GM12878 (cell line): ENCODE measurements around the gene ASCC1. TPM values are rescaled to one million over a fixed set of nuclear protein-coding genes. Genes with fewer than 3 reads are reported as not detected.

Experiments used
- ATAC-seq: fragments of 200-7000 bp; cut with Tn5 transposase; 3 replicates; pipeline ENCODE4 v1.9.1; 2020; ENCODE audit warnings: mild to moderate bottlenecking, moderate library complexity
- BruUV-seq: library from RNA; stranded (reverse); fragments of 400-500 nt; replicated peaks from 2 replicates; lab custom pipeline; 2021; lab: Mats Ljungman, UMichigan
- CTCF ChIA-PET: fragments of 300-600 bp; sonication (Branson Sonifier 250); formaldehyde crosslinking; extraction: SDS; loops from one replicate; lab custom pipeline; 2021; ENCODE audit warnings: inconsistent platforms; lab: Yijun Ruan, JAX
- POLR2A ChIA-PET: fragments of 350-600 bp; formaldehyde crosslinking; extraction: SDS; loops from one replicate; lab custom pipeline; 2021; ENCODE audit warnings: inconsistent platforms; lab: Charles Lee
- RAD21 ChIA-PET: fragments of 300-600 bp; sonication (Branson Sonifier 250); formaldehyde crosslinking; loops from one replicate; lab custom pipeline; 2023; ENCODE audit warnings: antibody characterized with exemption; ENCODE audit not compliant: unreplicated experiment; lab: Charles Lee
- SMC1A ChIA-PET: fragments of 300-600 bp; sonication (Branson Sonifier 250); formaldehyde crosslinking; loops from one replicate; lab custom pipeline; 2023; ENCODE audit not compliant: unreplicated experiment, uncharacterized antibody; lab: Charles Lee
- DNase-seq: peaks from one replicate; pipeline ENCODE4 v3.0.0-alpha.2; 2011; ENCODE audit warnings: low read depth, low spot score
- FAIRE-seq: peaks from 3 replicates; lab custom pipeline; 2011; peaks lifted over from hg19 to GRCh38; lab: Jason Lieb, UNC
- H2AFZ ChIP-seq: 2 replicates; pipeline ENCODE4 v1.6.0; 2011; ENCODE audit warnings: low read depth, low read length, control low read depth; ENCODE audit not compliant: control insufficient read depth
- H3K27ac ChIP-seq: 2 replicates; pipeline ENCODE4 v1.5.1; 2011; ENCODE audit warnings: control low read depth; ENCODE audit not compliant: control insufficient read depth, insufficient read depth
- H3K27me3 ChIP-seq, 2 experiments: replicated peaks in 1 of 2; 2 replicates each; pipeline versions ENCODE4 v1.6.0 to v1.6.1; 2011; ENCODE audit warnings: low read length in 1 of 2; ENCODE audit not compliant: control insufficient read depth in 2 of 2, insufficient read depth in 2 of 2
- H3K36me3 ChIP-seq, 2 experiments: 2 replicates each; pipeline ENCODE4 v1.5.1; 2011; ENCODE audit warnings: low read length in 1 of 2; ENCODE audit not compliant: control insufficient read depth in 2 of 2, insufficient read depth in 2 of 2
- H3K4me1 ChIP-seq: 2 replicates; pipeline ENCODE4 v1.6.1; 2011; ENCODE audit warnings: mild to moderate bottlenecking, low read length, moderate library complexity, mixed read lengths; ENCODE audit not compliant: control insufficient read depth, insufficient read depth
- H3K4me2 ChIP-seq: 2 replicates; pipeline ENCODE4 v1.6.0; 2011; ENCODE audit warnings: control low read depth; ENCODE audit not compliant: control insufficient read depth, insufficient read depth
- H3K4me3 ChIP-seq: fragments of 200-600 bp; sonication (generic); 2 replicates; pipeline ENCODE4 v1.5.1; 2016
- H3K79me2 ChIP-seq: 2 replicates; pipeline ENCODE4 v1.6.0; 2011; ENCODE audit warnings: low read length; ENCODE audit not compliant: control insufficient read depth, insufficient read depth
- H3K9ac ChIP-seq: 2 replicates; pipeline ENCODE4 v1.8.0; 2011; ENCODE audit warnings: low read length, control low read depth, mixed read lengths; ENCODE audit not compliant: control insufficient read depth, insufficient read depth
- H3K9me3 ChIP-seq: replicated peaks from 3 replicates; pipeline ENCODE4 v1.5.1; 2011; ENCODE audit warnings: mild to moderate bottlenecking, low read length; ENCODE audit not compliant: control insufficient read depth, insufficient read depth
- H4K20me1 ChIP-seq: 2 replicates; pipeline ENCODE4 v1.6.0; 2011; ENCODE audit not compliant: control insufficient read depth, insufficient read depth
- BACH1 ChIP-seq: fragments of 450-650 bp; IDR thresholded peaks from 2 replicates; pipeline ENCODE4 v1.6.1; 2017; ENCODE audit warnings: mild to moderate bottlenecking, borderline replicate concordance
- BRCA1 ChIP-seq: IDR thresholded peaks from 2 replicates; pipeline ENCODE4 v1.6.1; 2011; ENCODE audit warnings: low read depth, low read length, improper control_type of control experiment
- CEBPZ ChIP-seq: fragments of 150-350 bp; IDR thresholded peaks from 2 replicates; pipeline ENCODE4 v1.6.1; 2016; ENCODE audit warnings: low read depth, low read length
- CHD2 ChIP-seq: IDR thresholded peaks from 2 replicates; pipeline ENCODE4 v1.6.1; 2011; ENCODE audit warnings: low read depth, low read length, improper control_type of control experiment, borderline replicate concordance
- DPF2 ChIP-seq: fragments of 450-650 bp; IDR thresholded peaks from 2 replicates; pipeline ENCODE4 v1.6.1; 2017; ENCODE audit warnings: mild to moderate bottlenecking
- E4F1 ChIP-seq: fragments of 450-650 bp; IDR thresholded peaks from 2 replicates; pipeline ENCODE4 v1.6.1; 2018; ENCODE audit warnings: borderline replicate concordance, mild to moderate bottlenecking; ENCODE audit not compliant: partially characterized antibody
- HDAC6 ChIP-seq: fragments of 200-600 bp; sonication (generic); IDR thresholded peaks from one replicate; pipeline ENCODE4 v1.8.0; 2017; ENCODE audit warnings: antibody characterized with exemption; ENCODE audit not compliant: unreplicated experiment
- LARP7 ChIP-seq: fragments of 450-650 bp; IDR thresholded peaks from 2 replicates; pipeline ENCODE4 v1.6.1; 2017; ENCODE audit warnings: mild to moderate bottlenecking
- MYB ChIP-seq: fragments of 150-350 bp; IDR thresholded peaks from 2 replicates; pipeline ENCODE4 v1.6.1; 2014; ENCODE audit warnings: mild to moderate bottlenecking, low read depth, low read length, borderline replicate concordance
- NFYB ChIP-seq: IDR thresholded peaks from 2 replicates; pipeline ENCODE4 v1.6.1; 2011; ENCODE audit warnings: low read depth, mild to moderate bottlenecking, low read length, improper control_type of control experiment, moderate library complexity; ENCODE audit not compliant: insufficient read depth
- PAX5 ChIP-seq: IDR thresholded peaks from 2 replicates; pipeline ENCODE4 v1.6.1; 2011; ENCODE audit warnings: low read depth, low read length, borderline replicate concordance
- POLR2A ChIP-seq: IDR thresholded peaks from 2 replicates; pipeline ENCODE4 v1.6.1; 2011; ENCODE audit warnings: low read depth, mild to moderate bottlenecking, low read length
- RAD51 ChIP-seq: fragments of 450-650 bp; IDR thresholded peaks from 2 replicates; pipeline ENCODE4 v1.6.1; 2016; ENCODE audit warnings: moderate library complexity, mild to moderate bottlenecking, inconsistent platforms
- RUNX3 ChIP-seq: IDR thresholded peaks from 2 replicates; pipeline ENCODE4 v1.6.1; 2012; ENCODE audit warnings: low read length, inconsistent platforms
- SKIL ChIP-seq: fragments of 450-650 bp; IDR thresholded peaks from 2 replicates; pipeline ENCODE4 v1.6.1; 2017; ENCODE audit warnings: mild to moderate bottlenecking, low read depth, inconsistent platforms; ENCODE audit not compliant: poor library complexity, severe bottlenecking
- SREBF1 ChIP-seq: IDR thresholded peaks from 2 replicates; pipeline ENCODE4 v1.6.1; 2012; ENCODE audit warnings: mild to moderate bottlenecking, low read length
- SUZ12 ChIP-seq: fragments of 200-600 bp; sonication (generic); IDR thresholded peaks from one replicate; pipeline ENCODE4 v1.6.1; 2018; ENCODE audit warnings: antibody characterized with exemption, mild to moderate bottlenecking; ENCODE audit not compliant: unreplicated experiment
- whole genome bisulfite sequencing: methylation state at CpG from one replicate; pipeline ENCODE4 v1.1.6; 2016; ENCODE audit warnings: low lambda C conversion rate; ENCODE audit not compliant: insufficient replicate concordance, insufficient coverage; ENCODE audit errors: missing lambda C conversion rate; 5-methylcytosine and 5-hydroxymethylcytosine counted together
- in situ Hi-C: fragments of 300-500 bp; cut with MboI; formaldehyde crosslinking; loops from 9 replicates; pipeline ENCODE4 v1.14.3; 2018; ENCODE audit warnings: mixed read lengths
- intact Hi-C: fragments of 100-400 bp; cut with micrococcal nuclease; formaldehyde crosslinking; loops from one replicate; pipeline ENCODE4 v1.14.2; 2022; ENCODE audit not compliant: unreplicated experiment
- polyA plus RNA-seq, 11 experiments: library from polyadenylated mRNA; depleted of rRNA in 4 of 11; unstranded in 6 of 11; stranded (reverse) in 5 of 11; fragments of >200 nt; fragmentation: Nextera tagmentation in 4 of 11; fragmentation: Illumina TruSeq in 1 of 11; extraction: Ambion mirVana in 4 of 11; extraction: Trizol in 1 of 11; gene quantifications; 1 replicate in 1 of 11; 2 replicates in 10 of 11; pipeline versions ENCODE4 v1.2.1 to v1.2.3, GENCODE V29; 2011 to 2016; ENCODE audit warnings: inconsistent platforms in 2 of 11, missing spikeins in 2 of 11, low read depth in 1 of 11
- total RNA-seq, 4 experiments: library from RNA; depleted of rRNA in 3 of 4; stranded (reverse); fragments of >200 nt in 3 of 4; fragmentation: Illumina TruSeq in 1 of 4; extraction: Trizol in 1 of 4; gene quantifications; 2 replicates each; pipeline versions ENCODE4 v1.2.1 to v1.2.3, GENCODE V29; 2013 to 2021

ASCC1 gene
- total and polyA plus RNA-seq, 10 of the 15 experiments (the other 5 are each of a cell fraction or from before 2014, with no cell fraction given), result 23.3 to 80.6 (median 42.8) TPM

GRCh38 chr10:72220637-72221036 is 4.6 kb upstream of the ASCC1 start:
- RAD21 ChIA-PET, result interaction anchor here (0.9 to 10.2 kb wide), 7 partner anchors 8 to 172 kb away, joined by 3 to 129 read pairs (median 25); no protein-coding TSS in a partner anchor
- H4K20me1 ChIP-seq, result no peaks in the 10 kb centered on the region
- peaks cover 32% of the 10 kb centered on the region for H3K4me1 ChIP-seq
- intact Hi-C loops (no loop called here), in situ Hi-C loops (no loop called here)
- H3K27ac ChIP-seq, result no peak overlapping the region
- no peak overlapping the region for H3K4me2 ChIP-seq
- H3K27me3 ChIP-seq, result no peaks in the 10 kb centered on the region
- ATAC-seq (no peak), DNase-seq (no peak), FAIRE-seq (no peak)
- no peak overlapping the region for H2AFZ ChIP-seq
- no peaks in the 10 kb centered on the region for H3K9me3 ChIP-seq
- WGBS, result 89% methylated on average over 8 of the region's 8 CpGs
- peaks cover 60% of the 10 kb centered on the region for H3K79me2 ChIP-seq
- H3K4me3 ChIP-seq, result no peak overlapping the region
- CTCF ChIA-PET, result interaction anchor here (0.9 to 9.7 kb wide), 12 partner anchors 27 to 264 kb away, joined by 3 to 127 read pairs (median 6); no protein-coding TSS in a partner anchor
- peaks cover 1 to 17% of the 10 kb centered on the region in 2 experiments; a peak in 3 of 4 replicates for H3K36me3 ChIP-seq
- BruUV-seq, result no TSS peak
- no peak overlapping the region for H3K9ac ChIP-seq
- SMC1A ChIA-PET, result interaction anchor here (0.6 to 9.4 kb wide), 11 partner anchors 10 to 171 kb away, joined by 3 to 122 read pairs (median 5); no protein-coding TSS in a partner anchor
- POLR2A ChIA-PET, result interaction anchor here (0.6 to 6.9 kb wide), 9 partner anchors 26 to 598 kb away, joined by 3 to 82 read pairs (median 4); no protein-coding TSS in a partner anchor
- no peak for TF ChIP-seq PAX5
- TF ChIP-seq CHD2, result no peak
- no peak for TF ChIP-seq MYB
- no peak for TF ChIP-seq SREBF1
- TF ChIP-seq POLR2A, result no peak
- no peak for TF ChIP-seq BACH1
- no peak for TF ChIP-seq CEBPZ
- no peak for TF ChIP-seq HDAC6
- TF ChIP-seq E4F1, result no peak
- TF ChIP-seq SKIL, result no peak
- TF ChIP-seq RUNX3, result no peak
- no peak for TF ChIP-seq SUZ12
- peak; percentile 62 for TF ChIP-seq RAD51
- no peak for TF ChIP-seq DPF2
- no peak for TF ChIP-seq LARP7
- no peak for TF ChIP-seq BRCA1
- no peak for TF ChIP-seq NFYB
